K562 (cell line): Measurements from ENCODE around the gene ACTG2. TPM values are rescaled to one million over a fixed set of nuclear protein-coding genes. Genes with fewer than 3 reads are reported as not detected.

ENCODE experiments used
- ATAC-seq: fragments of 200-7000 bp; cut with Tn5 transposase; 3 replicates; pipeline ENCODE4 v1.9.1; 2020; ENCODE audit warnings: moderate library complexity
- BruUV-seq: library from RNA; stranded (reverse); fragments of 400-500 nt; replicated peaks from 2 replicates; lab custom pipeline; 2021; lab: Mats Ljungman, UMichigan
- CTCF ChIA-PET: fragments of 300-600 bp; formaldehyde crosslinking; extraction: SDS; loops from one replicate; lab custom pipeline; 2021; ENCODE audit warnings: low intra/inter-chr PET ratio; lab: Yijun Ruan, JAX
- POLR2A ChIA-PET: fragments of 300-600, 350-650 bp; sonication (Branson Sonifier 250); formaldehyde crosslinking; extraction: SDS; loops from one replicate; lab custom pipeline; 2021; ENCODE audit warnings: antibody characterized with exemption, inconsistent platforms; lab: Yijun Ruan, JAX
- DNase-seq, 4 experiments: peaks; one replicate each; pipeline versions ENCODE4 v3.0.0 to v3.0.0-alpha.2; 2011 to 2018; ENCODE audit warnings: low spot score in 3 of 4, mixed read lengths in 3 of 4; ENCODE audit errors: extremely low read depth in 1 of 4
- FAIRE-seq: peaks from 2 replicates; lab custom pipeline; 2011; peaks lifted over from hg19 to GRCh38; lab: Jason Lieb, UNC
- H2AFZ ChIP-seq: 2 replicates; pipeline ENCODE4 v1.6.0; 2011; ENCODE audit warnings: low read depth, low read length, control low read depth, inconsistent platforms
- H3K27ac ChIP-seq: fragments of 200-600 bp; 3 replicates; pipeline ENCODE4 v1.8.0; 2011; ENCODE audit warnings: low read depth, mild to moderate bottlenecking, control low read depth, inconsistent platforms, low read length, moderate library complexity, mixed read lengths; ENCODE audit errors: extremely low read depth
- H3K27me3 ChIP-seq, 2 experiments: fragments of 300-600 bp in 1 of 2; 2 replicates in 1 of 2; 3 replicates in 1 of 2; pipeline versions ENCODE4 v1.6.0 to v1.8.0; 2011; ENCODE audit warnings: inconsistent platforms in 2 of 2, low read length in 2 of 2, mild to moderate bottlenecking in 1 of 2, mixed read lengths in 1 of 2, moderate library complexity in 1 of 2; ENCODE audit not compliant: control insufficient read depth in 2 of 2, insufficient read depth in 2 of 2
- H3K36me3 ChIP-seq: fragments of 300-600 bp; 3 replicates; pipeline ENCODE4 v1.8.0; 2011; ENCODE audit warnings: mild to moderate bottlenecking, low read length, inconsistent platforms; ENCODE audit not compliant: control insufficient read depth, insufficient read depth
- H3K4me1 ChIP-seq, 2 experiments: fragments of 200-600 bp in 1 of 2; replicated peaks in 1 of 2; 2 replicates in 1 of 2; 3 replicates in 1 of 2; pipeline versions ENCODE4 v1.5.1 to v1.8.0; 2011; ENCODE audit warnings: inconsistent platforms in 2 of 2, low read length in 2 of 2, mild to moderate bottlenecking in 1 of 2, mixed read lengths in 1 of 2, moderate library complexity in 1 of 2; ENCODE audit not compliant: control insufficient read depth in 2 of 2, insufficient read depth in 2 of 2
- H3K4me2 ChIP-seq: 2 replicates; pipeline ENCODE4 v1.6.1; 2011; ENCODE audit warnings: low read length, control low read depth, inconsistent platforms, mixed read lengths; ENCODE audit not compliant: insufficient read depth
- H3K4me3 ChIP-seq: fragments of 200-600 bp; sonication (generic), shearing (Covaris generic); 2 replicates; pipeline ENCODE4 v1.5.1; 2016; ENCODE audit warnings: control low read depth, inconsistent platforms
- H3K79me2 ChIP-seq: fragments of 200-600 bp; 3 replicates; pipeline ENCODE4 v1.8.0; 2011; ENCODE audit warnings: low read length, inconsistent platforms; ENCODE audit not compliant: control insufficient read depth, insufficient read depth
- H3K9ac ChIP-seq, 2 experiments: 2 replicates each; pipeline versions ENCODE4 v1.6.0 to v1.6.1; 2011; ENCODE audit warnings: low read depth in 2 of 2, low read length in 2 of 2, control low read depth in 1 of 2, inconsistent platforms in 1 of 2, mild to moderate bottlenecking in 1 of 2, mixed read lengths in 1 of 2; ENCODE audit not compliant: insufficient read depth in 1 of 2
- H3K9me1 ChIP-seq: one replicate; pipeline ENCODE4 v1.6.0; 2011; ENCODE audit warnings: inconsistent platforms, mild to moderate bottlenecking, low read length, moderate library complexity; ENCODE audit not compliant: control insufficient read depth, insufficient read depth
- H3K9me3 ChIP-seq: replicated peaks from 2 replicates; pipeline ENCODE4 v1.5.1; 2011; ENCODE audit warnings: low read depth, low read length, inconsistent platforms; ENCODE audit not compliant: control insufficient read depth, insufficient read depth
- H4K20me1 ChIP-seq: replicated peaks from 2 replicates; pipeline ENCODE4 v1.6.1; 2011; ENCODE audit warnings: low read length, inconsistent platforms, mixed read lengths; ENCODE audit not compliant: control insufficient read depth, insufficient read depth
- CC2D1A ChIP-seq: fragments of 450-650 bp; IDR thresholded peaks from 2 replicates; pipeline ENCODE4 v1.6.1; 2017; ENCODE audit warnings: mild to moderate bottlenecking
- GTF2A2 ChIP-seq: IDR thresholded peaks from 2 replicates; pipeline ENCODE4 v1.6.1; 2016; ENCODE audit warnings: mild to moderate bottlenecking, missing genetic modification characterization, missing compliant biosample characterization
- HDAC1 ChIP-seq, 2 experiments: fragments of 450-650 bp; IDR thresholded peaks; 2 replicates each; pipeline ENCODE4 v1.6.1; 2016 to 2017; ENCODE audit warnings: inconsistent platforms in 1 of 2, mild to moderate bottlenecking in 1 of 2, moderate library complexity in 1 of 2
- HSF4 ChIP-seq: fragments of 250-450 bp; sonication (Bioruptor Pico); IDR thresholded peaks from 2 replicates; pipeline ENCODE4 v2.1.2; 2022; ENCODE audit warnings: mild to moderate bottlenecking, moderate library complexity, borderline replicate concordance
- NUFIP1 ChIP-seq: fragments of 450-650 bp; IDR thresholded peaks from 2 replicates; pipeline ENCODE4 v1.6.1; 2018; ENCODE audit not compliant: partially characterized antibody
- POLR3G ChIP-seq: IDR thresholded peaks from 2 replicates; pipeline ENCODE4 v1.6.1; 2011; ENCODE audit not compliant: insufficient read length, insufficient replicate concordance; ENCODE audit errors: extremely low read depth
- RAD51 ChIP-seq: fragments of 450-650 bp; IDR thresholded peaks from 2 replicates; pipeline ENCODE4 v1.7.1; 2016; ENCODE audit warnings: low read depth, mild to moderate bottlenecking, borderline replicate concordance
- TRIM25 ChIP-seq: fragments of 450-650 bp; IDR thresholded peaks from 2 replicates; pipeline ENCODE4 v1.7.0; 2016; ENCODE audit warnings: borderline replicate concordance
- UBTF ChIP-seq, 2 experiments: IDR thresholded peaks; 2 replicates each; pipeline ENCODE4 v1.6.1; 2012; ENCODE audit warnings: improper control_type of control experiment in 2 of 2, low read depth in 2 of 2, low read length in 2 of 2, borderline replicate concordance in 1 of 2
- ZNF12 ChIP-seq: sonication (generic); formaldehyde crosslinking; IDR thresholded peaks from 2 replicates; pipeline ENCODE4 v1.4.0; 2020; ENCODE audit warnings: mild to moderate bottlenecking, missing genetic modification reagents
- ZNF778 ChIP-seq: fragments of 450-650 bp; formaldehyde crosslinking; IDR thresholded peaks from 2 replicates; pipeline ENCODE4 v1.4.0; 2020; ENCODE audit warnings: mild to moderate bottlenecking, moderate library complexity
- whole genome bisulfite sequencing: fragments of 100-300 bp; shearing (Covaris generic); methylation state at CpG from one replicate; pipeline ENCODE4 v1.1.6; 2016; ENCODE audit warnings: low coverage, mixed read lengths; ENCODE audit not compliant: insufficient coverage; ENCODE audit errors: missing lambda C conversion rate; 5-methylcytosine and 5-hydroxymethylcytosine counted together
- in situ Hi-C: fragments of 300-500 bp; cut with MboI; formaldehyde crosslinking; loops from 4 replicates; pipeline ENCODE4 v1.15.0; 2018; ENCODE audit warnings: inconsistent platforms, mixed read lengths
- intact Hi-C: fragments of 100-400 bp; cut with micrococcal nuclease; formaldehyde crosslinking; loops from 2 replicates; pipeline ENCODE4 v1.14.2; 2022
- polyA plus RNA-seq, 8 experiments: library from polyadenylated mRNA; depleted of rRNA in 4 of 8; stranded (reverse) in 5 of 8; unstranded in 3 of 8; fragments of >200 nt; fragmentation: Nextera tagmentation in 2 of 8; fragmentation: Illumina TruSeq in 1 of 8; extraction: Ambion mirVana in 2 of 8; extraction: Trizol in 1 of 8; gene quantifications; 2 replicates each; pipeline versions ENCODE4 v1.2.1 to v1.2.3, GENCODE V29; 2011 to 2014; ENCODE audit warnings: inconsistent platforms in 1 of 8, missing spikeins in 1 of 8
- total RNA-seq, 7 experiments: library from RNA; depleted of rRNA in 6 of 7; stranded (reverse); fragments of >200 nt in 6 of 7; fragmentation: Illumina TruSeq in 2 of 7; extraction: Trizol in 2 of 7; gene quantifications; 2 replicates each; pipeline versions ENCODE4 v1.2.1 to v1.2.3, GENCODE V29; 2011 to 2021; ENCODE audit warnings: low replicate concordance in 1 of 7
- TF ChIP-seq, protein P1 (sequence below): IDR thresholded peaks from 2 replicates; pipeline ENCODE4 v1.6.1; 2014; ENCODE audit warnings: antibody characterized with exemption

ACTG2 gene
- total and polyA plus RNA-seq, 9 of the 15 experiments (the other 6 are each of a cell fraction or from before 2014, with no cell fraction given), result 0.06 to 0.60 TPM; not detected in 7

- in situ Hi-C loops (no loop called here), intact Hi-C loops (no loop called here)
- Histone ChIP-seq H3K4me3 (no peak overlapping the region), H3K4me2 (no peak overlapping the region), H3K9me1 (no peaks in the 10 kb centered on the region), H3K4me1 (no peaks in the 10 kb centered on the region; a peak in 1 of 5 replicates), H3K27me3 (no peaks in the 10 kb centered on the region; a peak in 1 of 5 replicates), H3K36me3 (no peaks in the 10 kb centered on the region), H3K9me3 (no peaks in the 10 kb centered on the region), H2AFZ (no peak overlapping the region), H3K79me2 (no peaks in the 10 kb centered on the region), H3K27ac (no peak overlapping the region), H3K9ac (no peak overlapping the region), H4K20me1 (no peaks in the 10 kb centered on the region)
- BruUV-seq, result no TSS peak
- FAIRE-seq (no peak), DNase-seq (no peak), ATAC-seq (no peak)
- ChIA-PET POLR2A (interaction anchor here (1.0 kb wide), 1 partner anchor 627 kb away, joined by 3 read pairs; no protein-coding TSS in a partner anchor), CTCF (no interaction called here)
- WGBS, result 37% methylated on average over 4 of the region's 4 CpGs
- TF ChIP-seq RAD51 (no peak), HDAC1 (IDR thresholded peaks at IDR 0.05) (no peak), NUFIP1 (no peak), UBTF (IDR thresholded peaks at IDR 0.05; ENCODE audit: borderline replicate concordance in 1 of 2, low read depth in 2 of 2, low read length in 2 of 2) (no peak), TRIM25 (no peak), ZNF778 (CRISPR knock-in tag) (no peak), POLR3G (no peak), GTF2A2 (no peak), CC2D1A (no peak), HSF4 (CRISPR knock-in tag) (no peak), ZNF12 (no peak)
- TF ChIP-seq, protein P1, sequence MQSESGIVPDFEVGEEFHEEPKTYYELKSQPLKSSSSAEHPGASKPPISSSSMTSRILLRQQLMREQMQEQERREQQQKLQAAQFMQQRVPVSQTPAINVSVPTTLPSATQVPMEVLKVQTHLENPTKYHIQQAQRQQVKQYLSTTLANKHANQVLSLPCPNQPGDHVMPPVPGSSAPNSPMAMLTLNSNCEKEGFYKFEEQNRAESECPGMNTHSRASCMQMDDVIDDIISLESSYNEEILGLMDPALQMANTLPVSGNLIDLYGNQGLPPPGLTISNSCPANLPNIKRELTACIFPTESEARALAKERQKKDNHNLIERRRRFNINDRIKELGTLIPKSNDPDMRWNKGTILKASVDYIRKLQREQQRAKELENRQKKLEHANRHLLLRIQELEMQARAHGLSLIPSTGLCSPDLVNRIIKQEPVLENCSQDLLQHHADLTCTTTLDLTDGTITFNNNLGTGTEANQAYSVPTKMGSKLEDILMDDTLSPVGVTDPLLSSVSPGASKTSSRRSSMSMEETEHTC, result no peak
These were observed 10.5 kb downstream of the ACTG2 start for GRCh38 chr2:73903313-73903712.
